Measurements from ENCODE around the gene SPTB. TPM values are rescaled to one million over a fixed set of nuclear protein-coding genes. Genes with fewer than 3 reads are reported as not detected.

The SPTB gene
- total and polyA plus RNA-seq, 9 of the 15 experiments (the other 6 are each of a cell fraction or from before 2014, with no cell fraction given) = 0.21 to 45.9 (median 11.7) TPM

GRCh38 chr14:64756712-64757111 is 123.0 kb downstream of the SPTB start:
- no peak overlapping the region for H3K9ac ChIP-seq (ENCODE audit: insufficient read depth in 1 of 2, low read depth in 2 of 2, low read length in 2 of 2)
- peaks cover 4 to 5% of the 10 kb centered on the region in 2 experiments; a peak in 3 of 5 replicates for H3K4me1 ChIP-seq (replicated peaks in 1 of 2; ENCODE audit: control insufficient read depth in 2 of 2, insufficient read depth in 2 of 2, low read length in 2 of 2)

GRCh38 chr14:64755781-64756221 is 123.9 kb downstream of the SPTB start:
- H3K4me2 ChIP-seq (ENCODE audit: insufficient read depth, low read length) = no peak overlapping the region
- H3K9me1 ChIP-seq (ENCODE audit: control insufficient read depth, insufficient read depth, low read length) = no peaks in the 10 kb centered on the region
- no peaks in the 10 kb centered on the region for H3K36me3 ChIP-seq (ENCODE audit: control insufficient read depth, insufficient read depth, low read length)
- H3K9me3 ChIP-seq (replicated peaks; ENCODE audit: control insufficient read depth, insufficient read depth, low read depth, low read length) = no peaks in the 10 kb centered on the region
- DNase-seq (ENCODE audit: extremely low read depth in 1 of 4, low spot score in 3 of 4) = peak in 2 of 4 experiments; percentile 30 to 31
- H3K79me2 ChIP-seq (ENCODE audit: control insufficient read depth, insufficient read depth, low read length) = no peaks in the 10 kb centered on the region
- 1% methylated on average over 9 of the region's 9 CpGs for WGBS (ENCODE audit: insufficient coverage, low coverage, missing lambda C conversion rate)
- H3K27me3 ChIP-seq (ENCODE audit: control insufficient read depth in 2 of 2, insufficient read depth in 2 of 2, low read length in 2 of 2) = peaks cover 10 to 44% of the 10 kb centered on the region in 2 experiments; a peak in 4 of 5 replicates
- H3K9ac ChIP-seq (ENCODE audit: insufficient read depth in 1 of 2, low read depth in 2 of 2, low read length in 2 of 2) = no peak overlapping the region
- H4K20me1 ChIP-seq (replicated peaks; ENCODE audit: control insufficient read depth, insufficient read depth, low read length) = 0 out of 2 replicates have a peak, but pooled peaks cover 9% of the 10 kb centered on the region
- BruUV-seq (replicated peaks) = no TSS peak
- ATAC-seq = peak; percentile 68
- H3K4me1 ChIP-seq (replicated peaks in 1 of 2; ENCODE audit: control insufficient read depth in 2 of 2, insufficient read depth in 2 of 2, low read length in 2 of 2) = no peaks in the 10 kb centered on the region; a peak in 1 of 5 replicates
- ChIA-PET POLR2A (no interaction called here), CTCF (ENCODE audit: low intra/inter-chr PET ratio) (no interaction called here)
- peak; percentile 73; the same call in 1 of the 2 replicates for TF ChIP-seq MEF2A (IDR thresholded peaks at IDR 0.05; ENCODE audit: control insufficient read depth, low read depth, low read length)
- no peak for TF ChIP-seq SMARCB1 (IDR thresholded peaks at IDR 0.05; ENCODE audit: insufficient read length, low read depth)
- TF ChIP-seq TFAP4 (CRISPR knock-in tag; IDR thresholded peaks at IDR 0.05; ENCODE audit: borderline replicate concordance) = 0 out of 2 replicates have a peak, but pooled peaks have one; percentile 24
- TF ChIP-seq CTBP1 (IDR thresholded peaks at IDR 0.05; ENCODE audit: borderline replicate concordance) = 0 out of 2 replicates have a peak, but pooled peaks have one; percentile 28
- no peak for TF ChIP-seq ZNF274 (IDR thresholded peaks at IDR 0.05; ENCODE audit: borderline replicate concordance, low read depth, low read length)
- H2AFZ ChIP-seq (ENCODE audit: low read depth, low read length) = no peak overlapping the region
- no peak for FAIRE-seq
- intact Hi-C loops (cut with micrococcal nuclease) (no loop called here), in situ Hi-C loops (cut with MboI) (loop anchor here (5.0 kb wide), 1 partner anchor 84 kb away; no protein-coding TSS in a partner anchor)
- no peak overlapping the region for H3K27ac ChIP-seq (ENCODE audit: extremely low read depth, low read depth, low read length)
- H3K4me3 ChIP-seq = no peak overlapping the region

More at GRCh38 chr14:64756712-64757111, 123.0 kb downstream of the SPTB start:
- POLR2A ChIA-PET = no interaction called here
- no peaks in the 10 kb centered on the region for H3K79me2 ChIP-seq (ENCODE audit: control insufficient read depth, insufficient read depth, low read length)
- FAIRE-seq = no peak
- no TSS peak for BruUV-seq (replicated peaks)
- no peak for ATAC-seq
- H3K9me3 ChIP-seq (replicated peaks; ENCODE audit: control insufficient read depth, insufficient read depth, low read depth, low read length) = no peaks in the 10 kb centered on the region
- H3K4me3 ChIP-seq = no peak overlapping the region
- H3K9me1 ChIP-seq (ENCODE audit: control insufficient read depth, insufficient read depth, low read length) = peaks cover 3% of the 10 kb centered on the region
- TF ChIP-seq RBBP5 (IDR thresholded peaks at IDR 0.05; ENCODE audit: borderline replicate concordance, insufficient read depth, low read length, poor library complexity, severe bottlenecking) = no peak
- H3K36me3 ChIP-seq (ENCODE audit: control insufficient read depth, insufficient read depth, low read length) = no peaks in the 10 kb centered on the region
- intact Hi-C loops (cut with micrococcal nuclease) (no loop called here), in situ Hi-C loops (cut with MboI) (loop anchor here (5.0 kb wide), 1 partner anchor 84 kb away; no protein-coding TSS in a partner anchor)
- no peak for DNase-seq (ENCODE audit: extremely low read depth in 1 of 4, low spot score in 3 of 4)
- H3K4me2 ChIP-seq (ENCODE audit: insufficient read depth, low read length) = no peak overlapping the region
- CTCF ChIA-PET (ENCODE audit: low intra/inter-chr PET ratio) = no interaction called here
- H2AFZ ChIP-seq (ENCODE audit: low read depth, low read length) = no peak overlapping the region
- peaks cover 10 to 44% of the 10 kb centered on the region in 2 experiments; a peak in 4 of 5 replicates for H3K27me3 ChIP-seq (ENCODE audit: control insufficient read depth in 2 of 2, insufficient read depth in 2 of 2, low read length in 2 of 2)
- WGBS (ENCODE audit: insufficient coverage, low coverage, missing lambda C conversion rate) = 0% methylated on average over 3 of the region's 5 CpGs
- H3K27ac ChIP-seq (ENCODE audit: extremely low read depth, low read depth, low read length) = no peak overlapping the region
- peaks cover 9% of the 10 kb centered on the region for H4K20me1 ChIP-seq (replicated peaks; ENCODE audit: control insufficient read depth, insufficient read depth, low read length)

All from K562 (cell line).